IMR-90 (cell line): ENCODE measurements around the gene ANO10. TPM values are rescaled to one million over a fixed set of nuclear protein-coding genes. Genes with fewer than 3 reads are reported as not detected.

ENCODE experiments used
- ATAC-seq: fragments of 200-7000 bp; cut with Tn5 transposase; 2 replicates; pipeline ENCODE4 v1.9.1; 2020; ENCODE audit warnings: low read depth, mild to moderate bottlenecking, moderate library complexity
- BruUV-seq: library from RNA; stranded (reverse); fragments of 400-500 nt; replicated peaks from 2 replicates; lab custom pipeline; 2021; lab: Mats Ljungman, UMichigan
- CTCF ChIA-PET: fragments of 300-600 bp; formaldehyde crosslinking; extraction: SDS; loops from one replicate; lab custom pipeline; 2021; ENCODE audit warnings: antibody characterized with exemption; lab: Yijun Ruan, JAX
- POLR2A ChIA-PET: fragments of 300-600 bp; sonication (Branson Sonifier 250); formaldehyde crosslinking; loops from one replicate; lab custom pipeline; 2022; ENCODE audit warnings: antibody characterized with exemption; ENCODE audit not compliant: unreplicated experiment; lab: Charles Lee
- DNase-seq: peaks from one replicate; pipeline ENCODE4 v3.0.0; 2013
- H2AFZ ChIP-seq: replicated peaks from 2 replicates; pipeline ENCODE3; 2013; ENCODE audit warnings: low read length, mild to moderate bottlenecking; ENCODE audit not compliant: poor library complexity
- H2AK5ac ChIP-seq: 2 replicates; pipeline ENCODE4 v1.6.1; 2013; ENCODE audit warnings: low read depth, low read length, inconsistent platforms
- H2AK9ac ChIP-seq: replicated peaks from 2 replicates; pipeline ENCODE3; 2013; ENCODE audit warnings: mild to moderate bottlenecking, low read depth, low read length, moderate library complexity; ENCODE audit not compliant: poor library complexity
- H2BK120ac ChIP-seq: 2 replicates; pipeline ENCODE4 v1.6.1; 2013; ENCODE audit warnings: low read depth, low read length, inconsistent platforms
- H2BK15ac ChIP-seq: 3 replicates; pipeline ENCODE4 v1.6.1; 2013; ENCODE audit warnings: low read depth, low read length, inconsistent platforms
- H2BK20ac ChIP-seq: 2 replicates; pipeline ENCODE4 v1.6.1; 2013; ENCODE audit warnings: low read depth, mild to moderate bottlenecking, inconsistent platforms, low read length, moderate library complexity
- H2BK5ac ChIP-seq: 2 replicates; pipeline ENCODE4 v1.6.1; 2013; ENCODE audit warnings: mild to moderate bottlenecking, low read depth, low read length, inconsistent platforms; ENCODE audit not compliant: poor library complexity, severe bottlenecking
- H3K14ac ChIP-seq: replicated peaks from 2 replicates; pipeline ENCODE4 v1.6.1; 2013; ENCODE audit warnings: low read depth, low read length, inconsistent platforms
- H3K18ac ChIP-seq: 2 replicates; pipeline ENCODE4 v1.6.1; 2013; ENCODE audit warnings: low read depth, low read length, control low read depth
- H3K23ac ChIP-seq: 2 replicates; pipeline ENCODE4 v1.6.1; 2013; ENCODE audit warnings: low read depth, low read length, inconsistent platforms
- H3K27ac ChIP-seq: 2 replicates; pipeline ENCODE4 v1.5.1; 2013; ENCODE audit warnings: mild to moderate bottlenecking, control low read depth, low read length; ENCODE audit not compliant: insufficient read depth
- H3K27me3 ChIP-seq: 2 replicates; pipeline ENCODE4 v1.6.1; 2013; ENCODE audit warnings: low read length; ENCODE audit not compliant: control insufficient read depth, insufficient read depth
- H3K36me3 ChIP-seq: 2 replicates; pipeline ENCODE4 v1.6.1; 2013; ENCODE audit warnings: low read length, mixed read lengths; ENCODE audit not compliant: control insufficient read depth, insufficient read depth
- H3K4ac ChIP-seq: 2 replicates; pipeline ENCODE4 v1.6.1; 2013; ENCODE audit warnings: low read depth, low read length, inconsistent platforms
- H3K4me1 ChIP-seq: 2 replicates; pipeline ENCODE4 v1.6.1; 2013; ENCODE audit warnings: low read length, mixed read lengths; ENCODE audit not compliant: control insufficient read depth, insufficient read depth
- H3K4me2 ChIP-seq: 2 replicates; pipeline ENCODE4 v1.6.1; 2013; ENCODE audit warnings: low read depth, mild to moderate bottlenecking, control low read depth, low read length, moderate library complexity
- H3K4me3 ChIP-seq: 2 replicates; pipeline ENCODE4 v1.5.1; 2013; ENCODE audit warnings: low read depth, mild to moderate bottlenecking, control low read depth, low read length, moderate library complexity; ENCODE audit not compliant: insufficient read depth
- H3K56ac ChIP-seq: 2 replicates; pipeline ENCODE4 v1.6.1; 2013; ENCODE audit warnings: low read length, inconsistent platforms; ENCODE audit not compliant: insufficient read depth; ENCODE audit errors: extremely low read depth
- H3K79me1 ChIP-seq, 2 experiments: 2 replicates each; pipeline ENCODE4 v1.6.1; 2013; ENCODE audit warnings: low read length in 2 of 2, inconsistent platforms in 1 of 2, low read depth in 1 of 2
- H3K9ac ChIP-seq: 2 replicates; pipeline ENCODE4 v1.6.1; 2013; ENCODE audit warnings: low read depth, low read length, control low read depth
- H3K9me1 ChIP-seq: 2 replicates; pipeline ENCODE4 v1.6.1; 2013; ENCODE audit warnings: low read length, inconsistent platforms; ENCODE audit not compliant: insufficient read depth
- H3K9me3 ChIP-seq: 2 replicates; pipeline ENCODE4 v1.6.1; 2013; ENCODE audit warnings: low read length; ENCODE audit not compliant: control insufficient read depth, insufficient read depth
- H4K20me1 ChIP-seq: 2 replicates; pipeline ENCODE4 v1.6.1; 2013; ENCODE audit warnings: low read length, inconsistent platforms; ENCODE audit not compliant: insufficient read depth
- H4K5ac ChIP-seq: 2 replicates; pipeline ENCODE4 v1.6.1; 2013; ENCODE audit warnings: mild to moderate bottlenecking, low read depth, low read length, control low read depth
- H4K8ac ChIP-seq, 2 experiments: 2 replicates each; pipeline ENCODE4 v1.6.1; 2013; ENCODE audit warnings: low read depth in 2 of 2, low read length in 2 of 2, control low read depth in 1 of 2, inconsistent platforms in 1 of 2
- H4K91ac ChIP-seq: 2 replicates; pipeline ENCODE4 v1.6.1; 2013; ENCODE audit warnings: low read depth, low read length, inconsistent platforms; ENCODE audit not compliant: insufficient read depth
- BHLHE40 ChIP-seq: fragments of 150-350 bp; IDR thresholded peaks from 2 replicates; pipeline ENCODE4 v1.6.1; 2016; ENCODE audit warnings: mild to moderate bottlenecking, low read depth, low read length
- CEBPB ChIP-seq: IDR thresholded peaks from 2 replicates; pipeline ENCODE4 v1.6.1; 2012; ENCODE audit warnings: low read depth, low read length, improper control_type of control experiment
- CHD1 ChIP-seq: IDR thresholded peaks from 2 replicates; pipeline ENCODE4 v1.6.1; 2012; ENCODE audit warnings: low read depth, low read length, improper control_type of control experiment
- CTCF ChIP-seq: conservative IDR thresholded peaks from 2 replicates; pipeline ENCODE4 v1.5.1; 2012; ENCODE audit warnings: mild to moderate bottlenecking, low read depth, low read length, improper control_type of control experiment
- ELK1 ChIP-seq: fragments of 150-350 bp; IDR thresholded peaks from 2 replicates; pipeline ENCODE4 v1.6.1; 2016; ENCODE audit warnings: low read depth, mild to moderate bottlenecking, low read length, moderate library complexity, borderline replicate concordance
- FOS ChIP-seq: fragments of 150-350 bp; IDR thresholded peaks from 2 replicates; pipeline ENCODE4 v1.6.1; 2016; ENCODE audit warnings: low read depth, low read length
- MAFK ChIP-seq: IDR thresholded peaks from 2 replicates; pipeline ENCODE4 v1.6.1; 2012; ENCODE audit warnings: low read depth, low read length, improper control_type of control experiment
- MAZ ChIP-seq: IDR thresholded peaks from 2 replicates; pipeline ENCODE4 v1.6.1; 2012; ENCODE audit warnings: low read depth, mild to moderate bottlenecking, low read length, improper control_type of control experiment, moderate library complexity, borderline replicate concordance
- MXI1 ChIP-seq: IDR thresholded peaks from 2 replicates; pipeline ENCODE4 v1.6.1; 2012; ENCODE audit warnings: low read depth, mild to moderate bottlenecking, low read length, moderate library complexity, borderline replicate concordance
- NFE2L2 ChIP-seq: fragments of 150-350 bp; IDR thresholded peaks from 2 replicates; pipeline ENCODE4 v1.6.1; 2016; ENCODE audit warnings: low read depth, mild to moderate bottlenecking, low read length
- POLR2A ChIP-seq: IDR thresholded peaks from 2 replicates; pipeline ENCODE4 v1.6.1; 2012; ENCODE audit warnings: mild to moderate bottlenecking, low read depth, low read length
- RAD21 ChIP-seq: IDR thresholded peaks from 2 replicates; pipeline ENCODE4 v1.6.1; 2012; ENCODE audit warnings: low read length, improper control_type of control experiment
- RCOR1 ChIP-seq: IDR thresholded peaks from 2 replicates; pipeline ENCODE4 v1.6.1; 2012; ENCODE audit warnings: mild to moderate bottlenecking, low read length, improper control_type of control experiment; ENCODE audit not compliant: insufficient replicate concordance
- RFX5 ChIP-seq: IDR thresholded peaks from 2 replicates; pipeline ENCODE4 v1.8.0; 2012; ENCODE audit warnings: low read depth, mild to moderate bottlenecking, low read length, moderate library complexity
- SMC3 ChIP-seq: fragments of 150-350 bp; IDR thresholded peaks from 2 replicates; pipeline ENCODE4 v1.6.1; 2016; ENCODE audit warnings: low read depth, mild to moderate bottlenecking, antibody characterized with exemption, low read length, moderate library complexity
- USF2 ChIP-seq: fragments of 150-350 bp; IDR thresholded peaks from 2 replicates; pipeline ENCODE4 v1.6.1; 2017; ENCODE audit warnings: mild to moderate bottlenecking, antibody characterized with exemption, low read length, low read depth
- WGBS, 2 experiments: methylation state at CpG; one replicate each; pipeline versions ENCODE4 v1.1.5 to v1.1.7; 2013; ENCODE audit warnings: missing lambda C conversion rate in 2 of 2; ENCODE audit not compliant: insufficient read length in 1 of 2; ENCODE audit errors: extremely low coverage in 2 of 2; 5-methylcytosine and 5-hydroxymethylcytosine counted together
- dilution Hi-C: fragments of 300-500 bp; cut with HindIII; formaldehyde crosslinking; loops from one replicate; pipeline ENCODE4 v1.14.3; 2018; ENCODE audit warnings: low sequenced_read_pairs; ENCODE audit not compliant: unreplicated experiment
- in situ Hi-C: fragments of 300-500 bp; cut with MboI; formaldehyde crosslinking; loops from 3 replicates; pipeline ENCODE4 v1.14.3; 2019; ENCODE audit warnings: low sequenced_read_pairs, inconsistent platforms, mixed read lengths
- intact Hi-C: fragments of 100-400 bp; cut with micrococcal nuclease; formaldehyde crosslinking; loops from 2 replicates; pipeline ENCODE4 v1.10.0; 2022
- polyA plus RNA-seq, 3 experiments: library from polyadenylated mRNA; depleted of rRNA; stranded (reverse); fragments of >200 nt; gene quantifications; 2 replicates each; pipeline ENCODE4 v1.2.3, GENCODE V29; 2012; ENCODE audit warnings: low replicate concordance in 1 of 3
- total RNA-seq: library from RNA; depleted of rRNA; stranded (reverse); fragments of >200 nt; gene quantifications from 2 replicates; pipeline ENCODE4 v1.2.3, GENCODE V29; 2012

ANO10 gene
- total and polyA plus RNA-seq, 2 of the 4 experiments (the other 2 are of a cell fraction) = 28.5 to 41.6 TPM

- Histone ChIP-seq H3K79me1 (peaks cover 22 to 34% of the 10 kb centered on the region in 2 experiments), H2AFZ (no peak overlapping the region), H2AK5ac (no peak overlapping the region), H4K20me1 (peaks cover 9% of the 10 kb centered on the region; the same call in 1 of the 2 replicates), H2AK9ac (no peak overlapping the region), H3K27me3 (no peaks in the 10 kb centered on the region), H3K9me1 (no peaks in the 10 kb centered on the region), H3K4me2 (no peak overlapping the region), H2BK5ac (no peak overlapping the region), H4K5ac (no peak overlapping the region), H3K14ac (no peak overlapping the region), H3K27ac (no peak overlapping the region), H3K4me1 (no peaks in the 10 kb centered on the region), H3K9ac (no peak overlapping the region), H2BK120ac (no peak overlapping the region), H4K91ac (no peak overlapping the region), H2BK15ac (no peak overlapping the region), H4K8ac (no peak overlapping the region), H3K18ac (no peak overlapping the region), H3K23ac (no peak overlapping the region), H3K56ac (no peak overlapping the region), H2BK20ac (no peak overlapping the region), H3K4me3 (no peak overlapping the region), H3K9me3 (no peaks in the 10 kb centered on the region), H3K36me3 (0 out of 2 replicates have a peak, but pooled peaks cover 3% of the 10 kb centered on the region), H3K4ac (no peak overlapping the region)
- CTCF ChIA-PET = interaction anchor here (1.0 to 1.2 kb wide), 2 partner anchors 10 to 23 kb away, joined by 3 to 9 read pairs; no protein-coding TSS in a partner anchor
- in situ Hi-C loops (no loop called here), dilution Hi-C loops (no loop called here), intact Hi-C loops (no loop called here)
- no peak for TF ChIP-seq ELK1
- TF ChIP-seq MAZ = no peak
- no peak for TF ChIP-seq NFE2L2
- TF ChIP-seq MAFK = no peak
- no peak for TF ChIP-seq CEBPB
- TF ChIP-seq MXI1 = no peak
- no peak for TF ChIP-seq RAD21
- no peak for TF ChIP-seq BHLHE40
- TF ChIP-seq POLR2A = no peak
- TF ChIP-seq SMC3 = no peak
- no peak for TF ChIP-seq FOS
- TF ChIP-seq USF2 = no peak
- no peak for TF ChIP-seq CTCF
- no peak for TF ChIP-seq RCOR1
- no peak for TF ChIP-seq RFX5
- TF ChIP-seq CHD1 = no peak
- ATAC-seq = no peak
- POLR2A ChIA-PET = no interaction called here
- WGBS, 2 experiments = no CpG with 5 or more reads among the region's 1 CpG
- no TSS peak for BruUV-seq
- no peak for DNase-seq
Observed at GRCh38 chr3:43609406-43609805, 12.4 kb downstream of the ANO10 start.
